GM12865 (cell line): ENCODE results near the gene ZCCHC8.
"Not testable (repeated sequence)": the region's sequence is repeated elsewhere in the genome, so short reads cannot be mapped to it uniquely, and the experiment has no call there.

Source experiments
- DNase-seq: peaks from one replicate; pipeline ENCODE4 v3.0.0; 2010; ENCODE audit warnings: low read depth
- H3K4me3 ChIP-seq: 2 replicates; pipeline ENCODE4 v1.5.1; 2011; ENCODE audit warnings: mild to moderate bottlenecking, low read depth, low read length, control low read depth
- CTCF ChIP-seq: IDR thresholded peaks from 2 replicates; pipeline ENCODE4 v1.5.1; 2011; ENCODE audit warnings: low read length, control low read depth, low read depth, inconsistent platforms; ENCODE audit not compliant: insufficient read depth; ENCODE audit errors: missing control alignments

ZCCHC8 gene

GRCh38 chr12:122483969-122484368 is 16.8 kb downstream of the ZCCHC8 start:
- no peak overlapping the region for H3K4me3 ChIP-seq
- no peak for TF ChIP-seq CTCF
- no peak for DNase-seq

- TF ChIP-seq CTCF: no peak
- no peak for DNase-seq
- H3K4me3 ChIP-seq: no peak overlapping the region
Observed at GRCh38 chr12:122481861-122482260, 18.9 kb downstream of the ZCCHC8 start.

- DNase-seq: no peak
- TF ChIP-seq CTCF: no peak
- H3K4me3 ChIP-seq: no peak overlapping the region
Observed at GRCh38 chr12:122480753-122481152, 20.0 kb downstream of the ZCCHC8 start.

GRCh38 chr12:122474324-122474716 is 26.4 kb downstream of the ZCCHC8 start:
- no peak for TF ChIP-seq CTCF
- no peak for DNase-seq
- H3K4me3 ChIP-seq: no peak overlapping the region

- TF ChIP-seq CTCF: no peak
- peak; percentile 70 for DNase-seq
- H3K4me3 ChIP-seq: no peak overlapping the region
Observed at GRCh38 chr12:122473543-122474323, 27.0 kb downstream of the ZCCHC8 start.

DNA sequence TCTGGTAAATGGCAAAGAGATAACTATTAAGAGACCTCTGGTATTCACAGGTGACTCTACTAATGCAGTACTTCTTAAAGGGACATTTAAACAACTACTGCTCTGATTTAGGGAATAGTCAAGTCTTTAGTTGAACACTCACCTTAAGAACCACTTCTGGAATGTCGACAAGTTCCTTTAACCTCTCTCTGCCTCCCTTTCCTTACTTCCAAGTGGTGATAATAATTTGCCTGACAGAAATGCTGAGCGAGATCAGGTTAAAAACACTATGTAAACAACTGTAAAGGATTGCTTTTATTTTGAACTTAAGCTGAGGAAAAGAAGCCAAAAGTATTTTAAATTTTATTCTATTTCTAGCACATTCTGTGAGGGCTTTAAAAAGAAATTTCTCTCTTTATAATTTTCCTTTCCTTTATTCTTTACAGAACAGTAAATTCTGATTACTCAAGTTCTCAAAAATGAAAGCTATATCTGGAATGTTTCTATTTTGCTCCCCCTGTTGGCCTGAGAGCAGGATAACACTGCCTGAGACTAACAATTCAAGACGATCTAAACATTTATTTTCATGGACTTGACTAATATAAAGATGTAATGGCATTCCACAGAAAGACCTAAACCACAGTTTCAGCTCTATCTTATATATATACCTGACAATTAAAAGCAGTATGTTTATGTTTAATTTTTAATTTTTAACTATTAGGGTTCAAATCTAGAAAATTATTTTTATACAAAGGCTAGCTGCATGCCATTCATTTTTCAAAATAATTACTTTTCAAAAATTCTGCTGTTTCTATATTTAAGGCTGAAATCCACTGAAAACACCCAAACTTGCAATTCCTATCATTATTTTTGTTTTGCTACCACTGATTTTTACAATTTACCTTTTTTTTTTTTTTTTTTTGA is 29.2 kb downstream of the ZCCHC8 start:
- TF ChIP-seq CTCF: peak; percentile 69
- H3K4me3 ChIP-seq: no peak overlapping the region
- peak; percentile 63 for DNase-seq

DNA sequence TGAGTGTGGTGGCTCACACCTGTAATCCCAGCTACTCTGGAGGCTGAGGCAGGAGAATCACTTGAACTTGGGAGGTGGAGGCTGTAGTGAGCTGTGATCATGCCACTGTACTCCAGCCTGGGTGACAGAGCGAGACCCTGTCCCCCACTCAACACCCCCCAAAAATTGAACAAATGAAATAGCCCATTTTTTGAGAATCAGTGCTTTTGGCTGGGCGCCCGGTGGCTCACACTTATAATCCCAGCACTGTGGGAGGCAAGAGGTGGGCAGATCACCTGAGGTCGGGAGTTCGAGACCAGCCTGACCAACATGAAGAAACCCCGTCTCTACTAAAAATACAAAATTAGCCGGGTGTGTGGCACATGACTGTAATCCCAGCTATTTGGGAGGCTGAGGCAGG is 30.2 kb downstream of the ZCCHC8 start:
- not testable (repeated sequence) for H3K4me3 ChIP-seq, DNase-seq

- DNase-seq, H3K4me3 ChIP-seq: not testable (repeated sequence)
Observed at GRCh38 chr12:122469856-122470255, 30.9 kb downstream of the ZCCHC8 start.
